Nephron (organoid): ENCODE results near the gene UPF3A.
"Not testable (repeated sequence)": the region's sequence is repeated elsewhere in the genome, so short reads cannot be mapped to it uniquely, and the experiment has no call there.

ENCODE experiments used
- H3K27ac Mint-ChIP-seq, 3 experiments: 2 replicates each; pipeline ENCODE4 v1.8.0; 2020; ENCODE audit warnings: mixed read lengths in 3 of 3, mild to moderate bottlenecking in 2 of 3, moderate library complexity in 1 of 3
- H3K27me3 Mint-ChIP-seq: 2 replicates; pipeline ENCODE4 v1.8.0; 2021; ENCODE audit warnings: low read depth, mild to moderate bottlenecking, moderate library complexity, mixed read lengths
- H3K36me3 Mint-ChIP-seq: 2 replicates; pipeline ENCODE4 v1.8.0; 2020; ENCODE audit warnings: low read depth, mixed read lengths
- H3K4me1 Mint-ChIP-seq: 2 replicates; pipeline ENCODE4 v1.8.0; 2020; ENCODE audit warnings: mixed read lengths
- H3K4me3 Mint-ChIP-seq, 3 experiments: 2 replicates each; pipeline ENCODE4 v1.8.0; 2020; ENCODE audit warnings: mild to moderate bottlenecking in 3 of 3, mixed read lengths in 3 of 3, moderate library complexity in 2 of 3
- H3K9me3 Mint-ChIP-seq: 2 replicates; pipeline ENCODE4 v1.8.0; 2020; ENCODE audit warnings: mixed read lengths
- TF ChIP-seq, protein P1 (sequence below), 3 experiments: fragments of 200-600 bp; sonication (generic); IDR thresholded peaks; one replicate each; pipeline ENCODE4 v1.5.0; 2021; ENCODE audit warnings: antibody characterized with exemption in 3 of 3; ENCODE audit not compliant: unreplicated experiment in 3 of 3

The UPF3A gene

DNA sequence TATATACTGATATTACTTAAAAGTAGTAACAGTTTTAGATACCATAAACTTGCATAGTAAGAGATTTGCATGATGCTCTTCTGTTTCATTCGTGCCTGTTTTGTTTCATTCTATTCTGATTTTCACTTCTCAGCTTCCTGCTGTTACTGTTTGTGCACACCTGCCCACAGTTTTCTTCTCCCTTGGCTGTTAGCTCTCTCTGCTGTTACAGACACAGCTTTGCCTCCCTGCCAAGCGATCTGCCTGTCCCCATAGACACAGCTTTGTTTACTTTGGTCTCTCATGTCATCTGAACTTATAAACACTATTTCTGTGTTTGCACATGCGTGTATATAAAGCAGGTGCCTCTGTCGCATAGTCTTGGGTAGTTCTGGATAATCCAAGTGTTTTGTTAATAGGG lies 21.4 kb upstream of the UPF3A start:
- H3K27ac Mint-ChIP-seq, result no peak overlapping the region
- no peaks in the 10 kb centered on the region for H3K4me1 Mint-ChIP-seq
- H3K36me3 Mint-ChIP-seq, result peaks cover 76% of the 10 kb centered on the region
- H3K4me3 Mint-ChIP-seq, result no peak overlapping the region
- H3K9me3 Mint-ChIP-seq, result no peaks in the 10 kb centered on the region
- H3K27me3 Mint-ChIP-seq, result no peaks in the 10 kb centered on the region
- TF ChIP-seq, protein P1, sequence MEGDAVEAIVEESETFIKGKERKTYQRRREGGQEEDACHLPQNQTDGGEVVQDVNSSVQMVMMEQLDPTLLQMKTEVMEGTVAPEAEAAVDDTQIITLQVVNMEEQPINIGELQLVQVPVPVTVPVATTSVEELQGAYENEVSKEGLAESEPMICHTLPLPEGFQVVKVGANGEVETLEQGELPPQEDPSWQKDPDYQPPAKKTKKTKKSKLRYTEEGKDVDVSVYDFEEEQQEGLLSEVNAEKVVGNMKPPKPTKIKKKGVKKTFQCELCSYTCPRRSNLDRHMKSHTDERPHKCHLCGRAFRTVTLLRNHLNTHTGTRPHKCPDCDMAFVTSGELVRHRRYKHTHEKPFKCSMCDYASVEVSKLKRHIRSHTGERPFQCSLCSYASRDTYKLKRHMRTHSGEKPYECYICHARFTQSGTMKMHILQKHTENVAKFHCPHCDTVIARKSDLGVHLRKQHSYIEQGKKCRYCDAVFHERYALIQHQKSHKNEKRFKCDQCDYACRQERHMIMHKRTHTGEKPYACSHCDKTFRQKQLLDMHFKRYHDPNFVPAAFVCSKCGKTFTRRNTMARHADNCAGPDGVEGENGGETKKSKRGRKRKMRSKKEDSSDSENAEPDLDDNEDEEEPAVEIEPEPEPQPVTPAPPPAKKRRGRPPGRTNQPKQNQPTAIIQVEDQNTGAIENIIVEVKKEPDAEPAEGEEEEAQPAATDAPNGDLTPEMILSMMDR (IDR thresholded peaks at IDR 0.05; ENCODE audit: unreplicated experiment in 3 of 3), result no peak

DNA sequence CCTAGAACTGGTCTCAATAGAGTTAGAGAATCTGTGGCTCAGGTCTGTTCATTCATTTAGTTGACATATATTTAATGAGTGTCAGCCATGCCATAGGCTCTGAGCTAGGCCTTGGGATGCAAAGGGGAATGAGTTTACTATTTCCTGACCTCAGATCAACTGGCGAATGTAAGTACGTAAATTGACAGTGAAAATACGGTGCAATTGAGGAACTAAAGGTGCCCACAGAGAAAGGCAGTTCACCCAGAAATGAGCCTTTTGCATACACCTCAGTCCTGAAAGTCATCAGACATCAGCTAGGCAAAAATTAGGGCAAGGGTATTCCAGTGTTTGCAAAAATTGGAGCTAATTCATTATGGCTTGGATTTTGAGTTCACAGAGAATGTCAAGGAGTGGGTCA lies 20.6 kb upstream of the UPF3A start:
- TF ChIP-seq, protein P1 (IDR thresholded peaks at IDR 0.05; ENCODE audit: unreplicated experiment in 3 of 3), result no peak
- H3K27me3 Mint-ChIP-seq, result no peaks in the 10 kb centered on the region
- no peak overlapping the region for H3K4me3 Mint-ChIP-seq
- no peak overlapping the region for H3K27ac Mint-ChIP-seq
- H3K36me3 Mint-ChIP-seq, result peaks cover 76% of the 10 kb centered on the region
- no peaks in the 10 kb centered on the region for H3K9me3 Mint-ChIP-seq
- H3K4me1 Mint-ChIP-seq, result no peaks in the 10 kb centered on the region

DNA sequence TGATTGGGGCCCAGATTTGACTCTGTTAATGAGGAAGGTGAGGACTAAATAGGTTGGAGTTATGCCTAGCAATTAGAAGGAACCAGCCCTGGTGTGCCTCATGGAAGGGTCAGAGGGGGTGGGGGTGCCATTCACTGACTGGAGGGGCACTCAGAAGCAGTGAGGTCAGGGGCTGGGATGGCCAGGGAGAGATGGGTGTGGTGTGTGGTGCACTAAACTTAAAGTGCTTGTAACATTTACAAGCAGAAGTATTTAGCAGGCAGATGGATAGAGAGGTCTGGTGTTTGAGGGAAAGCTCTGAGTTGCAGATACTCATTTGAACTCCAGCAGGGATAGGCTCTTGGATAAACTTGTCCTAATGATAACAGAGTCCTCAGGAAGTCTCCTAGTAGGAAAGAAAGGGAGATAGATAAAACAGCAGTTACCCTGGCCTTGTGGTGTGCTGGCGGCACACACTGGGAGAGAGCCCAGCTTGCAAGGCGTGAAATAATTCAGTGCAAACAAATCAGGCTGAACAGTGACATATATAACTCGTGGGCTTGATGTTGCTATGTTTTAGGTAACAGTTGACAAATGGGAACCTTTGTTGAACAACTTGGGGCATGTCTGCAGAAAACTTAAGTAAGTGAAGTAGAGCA lies 20.0 kb upstream of the UPF3A start:
- Mint-ChIP-seq H3K36me3 (peaks cover 79% of the 10 kb centered on the region), H3K9me3 (no peaks in the 10 kb centered on the region), H3K4me1 (no peaks in the 10 kb centered on the region), H3K27ac (no peak overlapping the region), H3K4me3 (no peak overlapping the region), H3K27me3 (no peaks in the 10 kb centered on the region)
- TF ChIP-seq, protein P1 (IDR thresholded peaks at IDR 0.05; ENCODE audit: unreplicated experiment in 3 of 3), result no peak

DNA sequence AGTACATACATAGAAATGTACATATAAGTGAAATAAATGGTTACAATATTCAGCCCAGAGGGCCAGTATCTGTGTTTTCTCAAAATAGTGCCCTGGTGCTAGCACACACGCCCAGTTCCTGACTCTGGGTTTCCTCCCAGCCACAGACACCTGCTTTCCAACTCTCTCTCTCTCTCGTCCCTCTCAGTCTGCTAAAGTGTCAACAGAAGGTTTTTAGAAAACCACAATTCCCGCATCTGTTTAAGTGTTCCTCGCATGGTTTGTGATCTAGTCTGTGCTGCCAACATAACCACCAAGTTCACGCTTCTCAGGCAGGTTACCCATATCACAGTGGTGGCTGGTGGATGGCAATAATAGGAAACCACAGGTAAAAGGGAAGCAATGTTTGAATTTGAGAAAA lies 17.8 kb upstream of the UPF3A start:
- Mint-ChIP-seq H3K4me1 (no peaks in the 10 kb centered on the region), H3K36me3 (peaks cover 83% of the 10 kb centered on the region), H3K4me3 (no peak overlapping the region), H3K27ac (no peak overlapping the region), H3K27me3 (no peaks in the 10 kb centered on the region), H3K9me3 (no peaks in the 10 kb centered on the region)
- TF ChIP-seq, protein P1 (IDR thresholded peaks at IDR 0.05; ENCODE audit: unreplicated experiment in 3 of 3), result no peak

DNA sequence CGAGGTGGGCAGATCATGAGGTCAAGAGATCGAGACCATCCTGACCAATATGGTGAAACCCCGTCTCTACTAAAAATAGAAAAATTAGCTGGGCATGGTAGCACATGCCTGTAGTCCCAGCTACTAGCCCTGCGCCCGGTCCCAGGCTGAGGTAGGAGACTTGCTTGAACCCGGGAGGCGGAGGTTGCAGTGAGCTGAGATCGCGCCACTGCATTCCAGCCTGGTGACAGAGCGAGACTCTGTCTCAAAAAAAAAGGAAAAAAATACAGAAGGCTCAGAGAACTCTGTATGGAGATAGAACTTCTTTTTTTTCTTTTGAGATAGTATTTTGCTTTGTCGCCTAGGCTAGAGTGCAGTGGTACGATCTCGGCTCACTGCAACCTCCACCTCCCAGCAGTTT lies 17.1 kb upstream of the UPF3A start:
- H3K4me1 Mint-ChIP-seq, H3K27me3 Mint-ChIP-seq, H3K27ac Mint-ChIP-seq, H3K9me3 Mint-ChIP-seq, H3K4me3 Mint-ChIP-seq: not testable (repeated sequence)
- peaks cover 87% of the 10 kb centered on the region for H3K36me3 Mint-ChIP-seq

DNA sequence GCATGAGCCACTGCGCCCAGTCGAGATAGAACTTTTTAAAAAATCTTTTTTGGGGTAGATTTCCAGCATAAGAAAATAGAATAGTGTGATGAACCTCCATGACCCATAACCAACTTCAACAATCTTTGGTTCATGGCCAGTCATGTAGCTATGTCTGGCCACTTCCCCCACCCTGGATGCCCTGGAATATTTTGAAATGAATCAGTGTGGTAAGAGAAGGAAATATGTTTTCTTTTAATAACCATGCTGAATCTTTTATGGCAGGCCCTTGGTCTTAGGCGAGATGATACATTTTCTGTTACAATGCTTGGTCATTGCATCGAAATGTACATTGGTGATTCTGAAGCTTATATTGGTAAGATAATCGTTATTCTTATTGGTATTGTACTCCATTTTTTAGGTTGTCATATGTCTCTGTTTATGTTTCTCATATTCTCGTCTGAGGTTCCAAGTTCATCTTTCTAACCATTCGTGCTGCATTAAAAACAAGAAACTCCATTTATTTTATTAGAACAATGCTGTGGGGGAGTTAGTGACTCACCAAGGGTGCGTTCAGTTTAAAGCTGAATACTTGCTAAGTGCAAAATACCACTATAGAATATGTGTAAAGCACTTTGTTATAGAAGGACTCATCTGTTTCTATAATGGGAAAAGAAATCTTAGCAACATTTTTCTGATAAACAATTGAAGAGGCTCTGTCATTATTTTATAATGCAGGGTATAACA lies 16.4 kb upstream of the UPF3A start:
- Mint-ChIP-seq H3K4me1 (no peaks in the 10 kb centered on the region), H3K36me3 (peaks cover 85% of the 10 kb centered on the region), H3K9me3 (no peaks in the 10 kb centered on the region), H3K27me3 (no peaks in the 10 kb centered on the region), H3K4me3 (no peak overlapping the region), H3K27ac (no peak overlapping the region)
- TF ChIP-seq, protein P1 (IDR thresholded peaks at IDR 0.05; ENCODE audit: unreplicated experiment in 3 of 3), result no peak
